ENCODE results near the gene ALDH2. TPM values are rescaled to one million over a fixed set of nuclear protein-coding genes. Genes with fewer than 3 reads are reported as not detected.
A peak's percentile ranks its signal among the peaks of the same experiment; 100 is the strongest.

The ALDH2 gene
- polyA plus RNA-seq, 1 donor (not counting 4 experiments of a cell fraction or from before 2014, with no cell fraction given) = 33.8 TPM

- Histone ChIP-seq H3K9ac (ENCODE audit: control insufficient read depth, extremely low read depth, insufficient read depth, low read length) (no peak overlapping the region), H4K20me1 (ENCODE audit: control insufficient read depth, extremely low read depth, insufficient read depth, low read length) (no peaks in the 10 kb centered on the region), H3K4me2 (ENCODE audit: control insufficient read depth, extremely low read depth, insufficient read depth, low read depth, low read length) (no peak overlapping the region), H3K9me1 (ENCODE audit: control insufficient read depth, extremely low read depth, insufficient read depth, low read length) (peaks cover 2% of the 10 kb centered on the region), H3K4me3 (ENCODE audit: control insufficient read depth in 2 of 3, extremely low read depth in 1 of 3, insufficient read depth in 2 of 3, low read depth in 1 of 3, low read length in 3 of 3) (no peak overlapping the region), H3K79me2 (ENCODE audit: control insufficient read depth, insufficient read depth, low read length) (no peaks in the 10 kb centered on the region), H2AFZ (ENCODE audit: control insufficient read depth, low read length) (no peak overlapping the region), H3K36me3 (ENCODE audit: control insufficient read depth in 2 of 2, extremely low read depth in 1 of 2, insufficient read depth in 2 of 2, low read length in 2 of 2) (no peaks in the 10 kb centered on the region), H3K27ac (ENCODE audit: control insufficient read depth, insufficient read depth, low read length) (no peak overlapping the region), H3K9me3 (ENCODE audit: control insufficient read depth, low read depth, low read length) (no peaks in the 10 kb centered on the region), H3K4me1 (ENCODE audit: control insufficient read depth, extremely low read depth, insufficient read depth, low read length) (peaks cover 15% of the 10 kb centered on the region), H3K27me3 (ENCODE audit: control insufficient read depth, extremely low read depth, insufficient read depth, low read length) (no peaks in the 10 kb centered on the region)
- dilution Hi-C loops (cut with MboI; ENCODE audit: extremely low pct_ligation_motif_present, low sequenced_read_pairs) = no loop called here
- FAIRE-seq (no peak), DNase-seq (ENCODE audit: low read depth, low spot score) (no peak)
- no peak for TF ChIP-seq CTCF (optimal IDR thresholded peaks at IDR 0.05 in 1 of 3, IDR thresholded peaks at IDR 0.05 in 1 of 3, conservative IDR thresholded peaks at IDR 0.05 in 1 of 3; ENCODE audit: extremely low read depth in 1 of 3, insufficient read depth in 2 of 3, low read length in 3 of 3)
- no peak for TF ChIP-seq EZH2 (IDR thresholded peaks at IDR 0.05; ENCODE audit: low read length)
Measured at GRCh38 chr12:111756681-111757080, 10.1 kb upstream of the ALDH2 start.

GRCh38 chr12:111757361-111758119 is 9.2 kb upstream of the ALDH2 start:
- Histone ChIP-seq H3K36me3 (ENCODE audit: control insufficient read depth in 2 of 2, extremely low read depth in 1 of 2, insufficient read depth in 2 of 2, low read length in 2 of 2) (no peaks in the 10 kb centered on the region), H3K4me3 (ENCODE audit: control insufficient read depth in 2 of 3, extremely low read depth in 1 of 3, insufficient read depth in 2 of 3, low read depth in 1 of 3, low read length in 3 of 3) (no peak overlapping the region), H3K27ac (ENCODE audit: control insufficient read depth, insufficient read depth, low read length) (peak overlapping the region; percentile 43), H3K4me2 (ENCODE audit: control insufficient read depth, extremely low read depth, insufficient read depth, low read depth, low read length) (peak overlapping the region; percentile 70), H3K9me3 (ENCODE audit: control insufficient read depth, low read depth, low read length) (no peaks in the 10 kb centered on the region), H3K4me1 (ENCODE audit: control insufficient read depth, extremely low read depth, insufficient read depth, low read length) (peaks cover 15% of the 10 kb centered on the region), H2AFZ (ENCODE audit: control insufficient read depth, low read length) (peak overlapping the region; percentile 84), H3K9me1 (ENCODE audit: control insufficient read depth, extremely low read depth, insufficient read depth, low read length) (peaks cover 2% of the 10 kb centered on the region), H3K9ac (ENCODE audit: control insufficient read depth, extremely low read depth, insufficient read depth, low read length) (peak overlapping the region; percentile 33), H4K20me1 (ENCODE audit: control insufficient read depth, extremely low read depth, insufficient read depth, low read length) (no peaks in the 10 kb centered on the region), H3K79me2 (ENCODE audit: control insufficient read depth, insufficient read depth, low read length) (no peaks in the 10 kb centered on the region), H3K27me3 (ENCODE audit: control insufficient read depth, extremely low read depth, insufficient read depth, low read length) (no peaks in the 10 kb centered on the region)
- dilution Hi-C loops (cut with MboI; ENCODE audit: extremely low pct_ligation_motif_present, low sequenced_read_pairs) = no loop called here
- TF ChIP-seq EZH2 (IDR thresholded peaks at IDR 0.05; ENCODE audit: low read length) = no peak
- TF ChIP-seq CTCF (optimal IDR thresholded peaks at IDR 0.05 in 1 of 3, IDR thresholded peaks at IDR 0.05 in 1 of 3, conservative IDR thresholded peaks at IDR 0.05 in 1 of 3; ENCODE audit: extremely low read depth in 1 of 3, insufficient read depth in 2 of 3, low read length in 3 of 3) = no peak
- no peak for DNase-seq (ENCODE audit: low read depth, low spot score)
- no peak for FAIRE-seq

Data from keratinocyte (primary cell).